ENCODE data around the gene FARS2.

FARS2 gene

GRCh38 chr6:5466281-5467136 lies 205.2 kb downstream of the FARS2 start:
- no peak for DNase-seq

DNA sequence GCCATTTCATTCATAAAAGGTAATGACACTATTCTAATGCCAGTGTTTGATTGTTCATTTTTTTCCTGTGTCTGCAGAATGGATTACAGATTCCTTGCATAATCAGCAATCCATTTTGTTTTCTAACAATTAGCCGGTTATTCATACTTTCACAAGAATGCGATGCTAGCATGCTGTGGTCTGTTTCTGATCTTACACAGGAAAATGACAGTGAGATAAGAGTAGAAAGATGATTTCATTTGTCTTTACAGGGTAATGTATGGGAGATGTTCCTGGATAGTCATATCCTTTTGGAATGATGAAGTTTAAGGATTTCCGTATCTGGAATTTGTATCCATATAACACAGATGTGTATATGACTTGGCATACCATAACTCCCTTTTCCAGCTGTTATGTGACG lies 207.3 kb downstream of the FARS2 start:
- DNase-seq = no peak

- DNase-seq = no peak
Observed at GRCh38 chr6:5469101-5469846, 208.0 kb downstream of the FARS2 start.

- peak in 37 of 56 donors; percentile 6 to 78 (median 36) for DNase-seq
Observed at GRCh38 chr6:5471044-5471443, 209.7 kb downstream of the FARS2 start.

DNA sequence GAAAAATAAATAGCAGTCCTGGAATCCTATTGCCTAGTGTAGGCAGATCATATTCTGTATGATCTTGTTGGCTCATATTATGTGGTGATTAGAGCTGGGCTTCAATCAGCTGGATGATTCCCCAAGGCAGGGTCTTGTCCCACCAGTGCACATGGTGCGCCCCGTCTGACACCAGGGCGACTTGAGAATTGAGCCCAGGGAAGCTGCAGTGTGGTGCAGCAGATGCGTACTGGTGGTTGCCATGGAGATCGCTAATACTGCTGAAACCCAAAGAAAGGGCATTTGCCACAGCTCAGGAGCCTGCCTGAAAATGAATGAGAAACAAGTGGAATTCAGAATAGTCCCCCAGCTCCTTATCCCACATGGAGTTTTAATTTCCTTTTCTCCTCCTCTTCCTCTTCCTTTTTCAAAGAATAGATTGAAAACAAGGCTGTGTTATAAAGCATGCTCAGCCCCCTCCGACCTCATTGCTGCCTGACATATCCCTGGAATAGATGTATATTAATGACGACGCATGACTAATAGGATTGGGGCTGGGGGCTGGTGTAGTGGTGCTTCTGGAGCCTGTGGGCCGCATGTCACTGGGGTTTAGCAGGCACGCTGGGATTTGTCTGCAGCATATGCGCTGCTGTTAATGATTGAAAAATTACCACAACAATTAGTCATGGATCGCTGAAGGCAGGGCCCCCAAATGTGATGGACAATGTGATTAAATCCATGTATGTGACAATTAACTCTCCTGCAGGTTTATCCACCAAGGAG lies 210.5 kb downstream of the FARS2 start:
- peak in 18 of 56 donors; percentile 6 to 65 (median 18) for DNase-seq

DNA sequence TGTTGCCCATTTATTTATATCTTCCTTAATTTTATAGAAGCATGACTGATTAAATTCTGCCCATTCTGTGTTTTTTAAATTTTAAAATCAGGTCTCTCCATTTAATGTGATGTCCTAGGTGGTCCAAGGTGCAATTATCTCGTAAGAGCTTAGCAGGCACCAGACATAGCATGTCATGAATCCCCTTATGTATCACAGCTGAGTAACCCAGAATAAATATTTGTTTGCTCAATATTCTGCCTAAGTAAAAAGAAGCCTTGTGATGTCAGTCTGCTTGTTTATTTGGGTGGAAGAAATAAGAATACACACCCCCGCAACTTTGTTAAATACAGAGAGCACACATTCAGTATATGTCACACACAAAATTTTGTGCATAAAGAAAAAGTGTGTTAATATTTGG lies 211.3 kb downstream of the FARS2 start:
- no peak for DNase-seq

DNA sequence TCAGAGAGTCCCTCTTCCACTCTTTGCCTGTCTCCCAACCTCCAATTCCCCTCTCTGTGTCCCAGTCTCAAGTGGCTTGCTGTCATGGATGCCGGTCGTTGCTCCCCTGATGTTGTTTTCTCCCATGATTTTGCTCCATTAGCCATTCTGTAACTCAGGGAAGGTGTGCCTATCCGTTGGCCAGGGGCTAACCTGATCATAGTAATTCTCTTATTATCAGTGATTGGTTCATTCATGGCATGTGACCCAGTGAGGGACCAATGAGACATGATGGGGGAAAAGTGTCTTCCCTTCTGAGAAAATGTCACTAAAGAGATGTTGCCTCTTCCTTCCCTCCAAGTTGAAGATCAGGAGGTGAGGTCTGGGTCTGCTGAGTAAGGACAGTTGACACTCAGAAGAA lies 214.5 kb downstream of the FARS2 start:
- DNase-seq = no peak

DNA sequence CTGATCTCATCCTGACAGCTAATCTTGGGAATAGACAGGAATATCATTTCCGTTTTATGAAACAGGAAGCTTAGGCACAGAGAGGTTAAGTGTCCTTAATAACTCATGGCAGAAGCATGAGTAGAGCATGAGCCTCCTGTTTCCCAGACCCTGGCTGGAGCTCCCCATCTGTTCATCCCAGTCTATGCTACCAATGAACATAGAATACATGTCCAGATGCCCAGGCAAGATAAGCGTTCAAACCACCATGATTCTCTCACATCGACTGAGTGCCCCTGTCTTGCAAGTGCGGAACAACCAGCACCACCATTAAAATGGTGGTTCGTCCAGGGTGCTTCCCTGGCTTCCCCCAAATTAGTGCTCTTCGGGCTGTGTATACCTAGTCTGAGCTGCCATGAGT lies 217.1 kb downstream of the FARS2 start:
- no peak for DNase-seq

GRCh38 chr6:5481033-5481432 lies 219.7 kb downstream of the FARS2 start:
- peak in 11 of 56 donors; percentile 6 to 33 (median 18) for DNase-seq

DNA sequence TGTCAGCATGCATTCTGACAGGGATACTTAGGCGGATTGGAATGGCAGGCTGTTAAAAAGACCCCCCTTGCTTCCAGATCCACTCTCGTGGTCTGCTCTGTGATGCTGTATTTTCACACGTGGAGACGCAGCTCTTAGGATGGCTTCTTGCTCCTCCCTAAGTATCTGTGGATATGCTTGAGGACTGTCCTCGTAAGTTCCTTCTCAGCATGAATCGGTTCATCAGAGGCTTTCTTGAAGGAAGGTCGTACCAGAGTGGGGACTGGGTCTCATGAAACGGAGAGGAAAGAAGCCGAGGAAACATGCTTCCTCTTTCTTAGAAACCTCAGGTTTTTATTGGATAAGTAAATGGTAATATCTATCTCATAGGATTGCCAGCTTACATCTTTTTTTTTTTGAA lies 220.4 kb downstream of the FARS2 start:
- DNase-seq = no peak

GRCh38 chr6:5482619-5483018 lies 221.3 kb downstream of the FARS2 start:
- DNase-seq = no peak

DNA sequence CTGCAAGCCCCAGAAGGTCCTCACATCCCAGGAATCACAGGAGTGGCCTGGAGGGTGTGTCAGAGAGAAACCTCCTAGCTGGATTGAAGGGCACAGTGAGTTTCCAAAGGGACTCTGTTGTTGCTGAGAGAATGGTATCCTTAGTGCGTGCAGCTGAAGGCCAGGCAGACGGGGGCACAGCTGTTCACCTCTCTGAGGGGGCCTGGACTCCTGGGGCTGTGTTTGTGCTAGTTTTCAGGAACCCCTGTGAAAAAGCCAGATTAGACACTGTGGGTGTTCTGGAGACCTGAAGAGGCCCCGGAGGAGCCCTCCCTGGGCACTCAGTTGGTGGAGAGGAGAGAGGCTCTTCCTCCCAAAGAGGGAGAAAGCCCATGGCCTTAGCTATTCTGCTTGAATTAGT lies 223.4 kb downstream of the FARS2 start:
- DNase-seq = no peak

DNA sequence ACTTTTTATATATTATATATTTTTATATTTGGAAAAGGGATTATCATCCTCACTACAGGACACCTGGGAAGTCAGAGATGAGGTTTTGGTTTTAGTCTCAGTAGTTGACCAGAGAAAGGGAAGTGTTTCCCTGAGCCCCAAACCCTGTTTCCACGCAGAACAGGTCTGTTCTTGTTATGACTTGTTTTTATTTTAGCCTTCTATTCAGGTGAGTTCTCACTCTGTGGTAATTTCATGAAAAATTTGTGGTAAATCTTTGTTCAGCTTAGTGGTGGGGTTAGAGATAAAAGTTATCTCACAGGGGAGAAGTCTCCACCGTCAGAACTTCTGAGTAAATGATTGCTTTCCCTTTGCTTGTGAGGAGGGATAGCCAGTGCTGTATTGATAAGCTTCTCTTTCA lies 224.9 kb downstream of the FARS2 start:
- no peak for DNase-seq

GRCh38 chr6:5490501-5491069 lies 229.3 kb downstream of the FARS2 start:
- DNase-seq = no peak

DNA sequence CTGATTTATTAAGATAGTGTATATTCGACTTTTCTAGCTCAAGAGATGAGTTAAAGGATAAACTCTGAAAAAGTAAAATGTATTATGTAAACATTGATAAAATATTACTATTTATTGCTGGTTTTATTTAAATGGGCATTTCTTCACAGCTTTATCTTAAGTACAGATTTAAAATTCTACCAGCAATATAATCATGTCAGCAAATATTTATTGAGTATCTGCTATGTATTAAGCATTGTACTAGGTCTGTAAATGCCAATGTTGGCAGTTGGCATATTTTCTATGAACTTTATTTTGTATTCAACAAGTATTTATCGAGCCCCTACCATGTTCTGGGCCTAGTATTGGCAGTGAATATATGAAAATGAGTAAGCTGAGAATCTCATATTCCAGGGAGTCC lies 231.0 kb downstream of the FARS2 start:
- DNase-seq = no peak

GRCh38 chr6:5493806-5494205 lies 232.5 kb downstream of the FARS2 start:
- no peak for DNase-seq

- DNase-seq = no peak
Observed at GRCh38 chr6:5497896-5498578, 236.7 kb downstream of the FARS2 start.

- no peak for DNase-seq
Observed at GRCh38 chr6:5498579-5498899, 237.2 kb downstream of the FARS2 start.

DNA sequence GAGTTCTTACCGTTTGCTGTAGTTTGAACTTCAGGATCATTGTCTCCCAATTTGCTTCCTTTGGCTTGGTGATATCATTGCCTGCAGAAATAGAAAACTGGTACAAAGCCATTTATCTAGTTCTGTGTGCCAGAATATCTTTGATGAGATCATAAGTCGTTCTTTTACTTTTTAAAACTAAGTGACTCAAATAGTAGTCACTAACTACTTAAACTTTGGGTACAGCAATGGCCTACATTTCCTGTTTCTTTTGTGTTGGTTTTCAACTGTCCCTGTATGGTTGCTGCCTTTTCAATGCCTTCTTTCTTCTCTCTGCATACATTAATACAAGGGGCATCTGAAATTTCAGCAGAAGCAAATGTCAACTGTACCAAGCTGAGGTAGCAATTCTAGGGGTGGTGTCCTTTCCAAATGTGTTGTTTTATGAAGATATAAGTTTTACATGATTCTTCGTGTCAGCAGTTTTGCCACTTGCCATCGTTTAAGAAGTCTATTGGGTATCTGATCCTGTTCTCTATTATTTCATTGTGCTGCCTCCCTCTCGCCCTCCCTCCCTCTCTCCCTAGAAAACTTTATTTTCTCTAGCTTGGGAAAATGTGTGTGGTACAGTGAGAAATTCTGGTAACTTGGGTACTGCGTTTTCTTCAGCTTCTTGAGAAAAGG lies 238.5 kb downstream of the FARS2 start:
- DNase-seq = peak in 1 of 56 donors; percentile 8

GRCh38 chr6:5501837-5502236 lies 240.5 kb downstream of the FARS2 start:
- DNase-seq = no peak

GRCh38 chr6:5504078-5504477 lies 242.8 kb downstream of the FARS2 start:
- no peak for DNase-seq
